H9 (cell line): ENCODE data around the gene S100A8. TPM values are rescaled to one million over a fixed set of nuclear protein-coding genes. Genes with fewer than 3 reads are reported as not detected.

Experiments
- DNase-seq: peaks from one replicate; pipeline ENCODE4 v3.0.0-alpha.2; 2017
- H2AFZ ChIP-seq: one replicate; pipeline ENCODE4 v1.6.1; 2013; ENCODE audit warnings: mild to moderate bottlenecking, low read length, control low read depth, moderate library complexity
- H2AK5ac ChIP-seq: 2 replicates; pipeline ENCODE4 v1.6.1; 2013; ENCODE audit warnings: low read length, control low read depth, mixed read lengths; ENCODE audit not compliant: insufficient read length
- H2BK120ac ChIP-seq: one replicate; pipeline ENCODE4 v1.6.1; 2013; ENCODE audit warnings: low read depth, mild to moderate bottlenecking, low read length, control low read depth, inconsistent platforms; ENCODE audit not compliant: poor library complexity, severe bottlenecking
- H2BK12ac ChIP-seq: 2 replicates; pipeline ENCODE4 v1.6.1; 2013; ENCODE audit warnings: low read length, control low read depth, mixed read lengths, low read depth; ENCODE audit not compliant: insufficient read length
- H2BK15ac ChIP-seq: 2 replicates; pipeline ENCODE4 v1.6.1; 2013; ENCODE audit warnings: low read depth, low read length, control low read depth
- H2BK20ac ChIP-seq: one replicate; pipeline ENCODE4 v1.6.1; 2013; ENCODE audit warnings: low read depth, mild to moderate bottlenecking, low read length, control low read depth, inconsistent platforms; ENCODE audit not compliant: poor library complexity, severe bottlenecking
- H2BK5ac ChIP-seq: 2 replicates; pipeline ENCODE4 v1.6.1; 2013; ENCODE audit warnings: low read length, control low read depth, mixed read lengths; ENCODE audit not compliant: insufficient read length
- H3K14ac ChIP-seq: 2 replicates; pipeline ENCODE4 v1.6.1; 2013; ENCODE audit warnings: low read length, control low read depth; ENCODE audit not compliant: insufficient read depth
- H3K18ac ChIP-seq: 2 replicates; pipeline ENCODE4 v1.6.1; 2013; ENCODE audit warnings: low read depth, mild to moderate bottlenecking, mixed read lengths, low read length, control low read depth; ENCODE audit not compliant: insufficient read length
- H3K23ac ChIP-seq: 2 replicates; pipeline ENCODE4 v1.6.1; 2013; ENCODE audit warnings: low read length, control low read depth, mixed read lengths, low read depth; ENCODE audit not compliant: insufficient read length
- H3K23me2 ChIP-seq: 2 replicates; pipeline ENCODE4 v1.6.1; 2013; ENCODE audit warnings: low read depth, mild to moderate bottlenecking, mixed read lengths, low read length, control low read depth; ENCODE audit not compliant: insufficient read length, poor library complexity, severe bottlenecking
- H3K27ac ChIP-seq: 2 replicates; pipeline ENCODE4 v1.5.1; 2013; ENCODE audit warnings: low read length, control low read depth, mixed read lengths, low read depth; ENCODE audit not compliant: insufficient read length
- H3K27me3 ChIP-seq: 2 replicates; pipeline ENCODE4 v1.6.1; 2013; ENCODE audit warnings: low read length, control low read depth, inconsistent platforms; ENCODE audit not compliant: insufficient read depth
- H3K4ac ChIP-seq: 2 replicates; pipeline ENCODE4 v1.6.1; 2013; ENCODE audit warnings: low read depth, mild to moderate bottlenecking, control low read depth, inconsistent platforms, low read length, moderate library complexity
- H3K4me1 ChIP-seq: 2 replicates; pipeline ENCODE4 v1.6.1; 2013; ENCODE audit warnings: low read length, control low read depth, inconsistent platforms; ENCODE audit not compliant: insufficient read depth
- H3K4me2 ChIP-seq: 2 replicates; pipeline ENCODE4 v1.6.1; 2013; ENCODE audit warnings: low read length, control low read depth, mixed read lengths; ENCODE audit not compliant: insufficient read length, insufficient read depth
- H3K56ac ChIP-seq: 2 replicates; pipeline ENCODE4 v1.6.1; 2013; ENCODE audit warnings: low read depth, mild to moderate bottlenecking, mixed read lengths, low read length, control low read depth; ENCODE audit not compliant: insufficient read length
- H3K79me1 ChIP-seq: 2 replicates; pipeline ENCODE4 v1.6.1; 2013; ENCODE audit warnings: low read depth, mild to moderate bottlenecking, moderate library complexity, low read length, control low read depth, inconsistent platforms; ENCODE audit not compliant: insufficient read depth, poor library complexity, severe bottlenecking
- H3K79me2 ChIP-seq: 2 replicates; pipeline ENCODE4 v1.6.1; 2013; ENCODE audit warnings: low read length, control low read depth, inconsistent platforms; ENCODE audit not compliant: insufficient read depth
- H3K9ac ChIP-seq: 2 replicates; pipeline ENCODE4 v1.6.1; 2013; ENCODE audit warnings: low read length, control low read depth, mixed read lengths; ENCODE audit not compliant: insufficient read length; ENCODE audit errors: extremely low read depth
- H3K9me3 ChIP-seq: one replicate; pipeline ENCODE4 v1.6.1; 2013; ENCODE audit warnings: low read depth, low read length, inconsistent platforms; ENCODE audit not compliant: control insufficient read depth
- H3T11ph ChIP-seq: one replicate; pipeline ENCODE4 v1.6.1; 2013; ENCODE audit warnings: mild to moderate bottlenecking, low read length, control low read depth, inconsistent platforms
- H4K20me1 ChIP-seq: one replicate; pipeline ENCODE4 v1.6.1; 2013; ENCODE audit not compliant: control insufficient read depth, insufficient read length, insufficient read depth
- H4K5ac ChIP-seq: 2 replicates; pipeline ENCODE4 v1.6.1; 2013; ENCODE audit warnings: low read depth, mild to moderate bottlenecking, mixed read lengths, low read length, control low read depth; ENCODE audit not compliant: insufficient read length
- H4K8ac ChIP-seq: replicated peaks from 2 replicates; pipeline ENCODE4 v1.6.1; 2013; ENCODE audit warnings: low read length, control low read depth, mixed read lengths, low read depth; ENCODE audit not compliant: insufficient read length
- H4K91ac ChIP-seq: 2 replicates; pipeline ENCODE4 v1.6.1; 2013; ENCODE audit warnings: low read depth, mild to moderate bottlenecking, moderate library complexity, mixed read lengths, low read length, control low read depth; ENCODE audit not compliant: insufficient read length
- H3K27ac Mint-ChIP-seq, 3 experiments: 2 replicates in 2 of 3; 3 replicates in 1 of 3; pipeline ENCODE4 v1.8.0; 2020 to 2021; ENCODE audit warnings: mixed read lengths in 3 of 3, mild to moderate bottlenecking in 1 of 3, moderate library complexity in 1 of 3
- H3K27me3 Mint-ChIP-seq: 2 replicates; pipeline ENCODE4 v1.8.0; 2021; ENCODE audit warnings: low read depth, mild to moderate bottlenecking, moderate library complexity, mixed read lengths
- H3K36me3 Mint-ChIP-seq, 3 experiments: 2 replicates in 2 of 3; 3 replicates in 1 of 3; pipeline ENCODE4 v1.8.0; 2020 to 2021; ENCODE audit warnings: low read depth in 3 of 3, mixed read lengths in 3 of 3; ENCODE audit not compliant: insufficient read depth in 1 of 3
- H3K4me1 Mint-ChIP-seq, 2 experiments: 2 replicates each; pipeline ENCODE4 v1.8.0; 2020; ENCODE audit warnings: mixed read lengths in 2 of 2
- H3K4me3 Mint-ChIP-seq, 2 experiments: 2 replicates in 1 of 2; 3 replicates in 1 of 2; pipeline ENCODE4 v1.8.0; 2020 to 2021; ENCODE audit warnings: mild to moderate bottlenecking in 2 of 2, mixed read lengths in 2 of 2, moderate library complexity in 1 of 2
- H3K9me3 Mint-ChIP-seq, 2 experiments: 2 replicates in 1 of 2; 3 replicates in 1 of 2; pipeline ENCODE4 v1.8.0; 2020; ENCODE audit warnings: mild to moderate bottlenecking in 2 of 2, mixed read lengths in 2 of 2, moderate library complexity in 1 of 2
- WGBS: extraction: QIAGEN DNeasy Blood & Tissue Kit; methylation state at CpG from one replicate; pipeline ENCODE4 v1.1.7; 2013; ENCODE audit warnings: missing lambda C conversion rate, low lambda C conversion rate, mixed read lengths; ENCODE audit not compliant: insufficient read length; ENCODE audit errors: extremely low coverage; 5-methylcytosine and 5-hydroxymethylcytosine counted together
- total RNA-seq: library from RNA; stranded (reverse); gene quantifications from 2 replicates; pipeline ENCODE4 v1.2.1, GENCODE V29; 2021
- TF ChIP-seq, protein P1 (sequence below): fragments of 200-600 bp; sonication (generic); conservative IDR thresholded peaks from 3 replicates; pipeline ENCODE4 v1.8.0; 2021; ENCODE audit warnings: antibody characterized with exemption, mild to moderate bottlenecking

The S100A8 gene
- total RNA-seq, 1 experiment from 2014 or later: not detected

- Histone ChIP-seq H3K27ac (no peak overlapping the region), H3K4me2 (no peak overlapping the region), H3K9me3 (no peaks in the 10 kb centered on the region), H2BK12ac (no peak overlapping the region), H2BK120ac (no peak overlapping the region), H2BK15ac (no peak overlapping the region), H4K20me1 (no peaks in the 10 kb centered on the region), H3K27me3 (no peaks in the 10 kb centered on the region), H3K9ac (no peak overlapping the region), H3K18ac (no peak overlapping the region), H3K23me2 (no peaks in the 10 kb centered on the region), H4K5ac (no peak overlapping the region), H3K14ac (no peak overlapping the region), H4K8ac (no peak overlapping the region), H2BK5ac (no peak overlapping the region), H2AFZ (no peak overlapping the region), H3K4ac (no peak overlapping the region), H4K91ac (no peak overlapping the region), H3T11ph (no peak overlapping the region), H2AK5ac (no peak overlapping the region), H3K79me1 (no peaks in the 10 kb centered on the region), H3K4me1 (no peaks in the 10 kb centered on the region), H3K79me2 (no peaks in the 10 kb centered on the region), H3K56ac (no peak overlapping the region), H2BK20ac (no peak overlapping the region), H3K23ac (no peak overlapping the region)
- peaks cover 0 to 4% of the 10 kb centered on the region in 2 experiments; a peak in 2 of 5 replicates for H3K9me3 Mint-ChIP-seq
- no CpG with 5 or more reads among the region's 8 CpGs for WGBS
- no peaks in the 10 kb centered on the region; the same call in 1 of the 2 replicates for H3K27me3 Mint-ChIP-seq
- H3K4me3 Mint-ChIP-seq: no peak overlapping the region
- no peak for DNase-seq
- no peaks in the 10 kb centered on the region for H3K36me3 Mint-ChIP-seq
- H3K4me1 Mint-ChIP-seq: no peaks in the 10 kb centered on the region
- H3K27ac Mint-ChIP-seq: peak overlapping the region in 1 of 3 experiments; percentile 56; a peak in 1 of 7 replicates
- TF ChIP-seq, protein P1, sequence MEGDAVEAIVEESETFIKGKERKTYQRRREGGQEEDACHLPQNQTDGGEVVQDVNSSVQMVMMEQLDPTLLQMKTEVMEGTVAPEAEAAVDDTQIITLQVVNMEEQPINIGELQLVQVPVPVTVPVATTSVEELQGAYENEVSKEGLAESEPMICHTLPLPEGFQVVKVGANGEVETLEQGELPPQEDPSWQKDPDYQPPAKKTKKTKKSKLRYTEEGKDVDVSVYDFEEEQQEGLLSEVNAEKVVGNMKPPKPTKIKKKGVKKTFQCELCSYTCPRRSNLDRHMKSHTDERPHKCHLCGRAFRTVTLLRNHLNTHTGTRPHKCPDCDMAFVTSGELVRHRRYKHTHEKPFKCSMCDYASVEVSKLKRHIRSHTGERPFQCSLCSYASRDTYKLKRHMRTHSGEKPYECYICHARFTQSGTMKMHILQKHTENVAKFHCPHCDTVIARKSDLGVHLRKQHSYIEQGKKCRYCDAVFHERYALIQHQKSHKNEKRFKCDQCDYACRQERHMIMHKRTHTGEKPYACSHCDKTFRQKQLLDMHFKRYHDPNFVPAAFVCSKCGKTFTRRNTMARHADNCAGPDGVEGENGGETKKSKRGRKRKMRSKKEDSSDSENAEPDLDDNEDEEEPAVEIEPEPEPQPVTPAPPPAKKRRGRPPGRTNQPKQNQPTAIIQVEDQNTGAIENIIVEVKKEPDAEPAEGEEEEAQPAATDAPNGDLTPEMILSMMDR: no peak
Measured at GRCh38 chr1:153356392-153357075, 34.3 kb downstream of the S100A8 start.
